Endodermal cell (in vitro differentiated cells): ENCODE results near the gene CSNK2A1. TPM values are rescaled to one million over a fixed set of nuclear protein-coding genes. Genes with fewer than 3 reads are reported as not detected.

Experiments used
- DNase-seq: peaks from one replicate; pipeline ENCODE4 v3.0.0-alpha.2; 2017
- H3K27ac ChIP-seq: 2 replicates; pipeline ENCODE4 v1.5.1; 2013; ENCODE audit warnings: mild to moderate bottlenecking, low read depth, low read length, moderate library complexity
- H3K27me3 ChIP-seq: 2 replicates; pipeline ENCODE4 v1.6.1; 2013; ENCODE audit warnings: mild to moderate bottlenecking, low read length, moderate library complexity; ENCODE audit not compliant: insufficient read depth, control insufficient read depth, poor library complexity, severe bottlenecking
- H3K36me3 ChIP-seq: 2 replicates; pipeline ENCODE4 v1.7.0; 2013; ENCODE audit warnings: mild to moderate bottlenecking, low read length, moderate library complexity; ENCODE audit not compliant: control insufficient read depth, insufficient read depth
- H3K4me1 ChIP-seq: one replicate; pipeline ENCODE4 v1.7.0; 2013; ENCODE audit warnings: low read length; ENCODE audit not compliant: control insufficient read depth, insufficient read depth
- H3K4me3 ChIP-seq: 2 replicates; pipeline ENCODE4 v1.5.1; 2013; ENCODE audit warnings: mild to moderate bottlenecking, low read length, moderate library complexity
- H3K9ac ChIP-seq: 2 replicates; pipeline ENCODE4 v1.6.1; 2013; ENCODE audit warnings: mild to moderate bottlenecking, low read length, moderate library complexity; ENCODE audit not compliant: poor library complexity, severe bottlenecking; ENCODE audit errors: extremely low read depth
- H3K9me3 ChIP-seq: 2 replicates; pipeline ENCODE4 v1.6.1; 2013; ENCODE audit warnings: mild to moderate bottlenecking, low read length, moderate library complexity; ENCODE audit not compliant: control insufficient read depth
- H3K27ac Mint-ChIP-seq: 2 replicates; pipeline ENCODE4 v1.8.0; 2020; ENCODE audit warnings: mixed read lengths
- H3K27me3 Mint-ChIP-seq: 2 replicates; pipeline ENCODE4 v1.8.0; 2021; ENCODE audit warnings: mild to moderate bottlenecking, mixed read lengths; ENCODE audit not compliant: insufficient read depth
- H3K36me3 Mint-ChIP-seq: 2 replicates; pipeline ENCODE4 v1.8.0; 2020; ENCODE audit warnings: low read depth, mixed read lengths
- H3K4me1 Mint-ChIP-seq: 2 replicates; pipeline ENCODE4 v1.8.0; 2020; ENCODE audit warnings: mixed read lengths
- H3K4me3 Mint-ChIP-seq: 2 replicates; pipeline ENCODE4 v1.8.0; 2020; ENCODE audit warnings: mild to moderate bottlenecking, moderate library complexity, mixed read lengths
- H3K9me3 Mint-ChIP-seq: 2 replicates; pipeline ENCODE4 v1.8.0; 2020; ENCODE audit warnings: mild to moderate bottlenecking, mixed read lengths
- CTCF ChIP-seq: fragments of 200-600 bp; sonication (generic); conservative IDR thresholded peaks from 2 replicates; pipeline ENCODE4 v1.5.0; 2021; ENCODE audit warnings: antibody characterized with exemption, mild to moderate bottlenecking
- WGBS, 2 experiments: methylation state at CpG; one replicate each; pipeline versions ENCODE4 v1.1.5 to v1.1.7; 2013; ENCODE audit warnings: missing lambda C conversion rate in 2 of 2, mixed read lengths in 1 of 2; ENCODE audit not compliant: insufficient coverage in 1 of 2, insufficient read length in 1 of 2; 5-methylcytosine and 5-hydroxymethylcytosine counted together
- total RNA-seq, 2 donors: library from RNA; stranded (reverse); fragmentation: NEBNext Ultra II Directional in 1 of 2; extraction: Animal tissue kit (Norgen Biotek cat#: 25700) in 1 of 2; gene quantifications; 2 replicates in 1 of 2; 3 replicates in 1 of 2; pipeline ENCODE4 v1.2.1, GENCODE V29; 2021

The CSNK2A1 gene
- total RNA-seq, 2 donors from 2014 or later = 202 to 239 TPM

DNA sequence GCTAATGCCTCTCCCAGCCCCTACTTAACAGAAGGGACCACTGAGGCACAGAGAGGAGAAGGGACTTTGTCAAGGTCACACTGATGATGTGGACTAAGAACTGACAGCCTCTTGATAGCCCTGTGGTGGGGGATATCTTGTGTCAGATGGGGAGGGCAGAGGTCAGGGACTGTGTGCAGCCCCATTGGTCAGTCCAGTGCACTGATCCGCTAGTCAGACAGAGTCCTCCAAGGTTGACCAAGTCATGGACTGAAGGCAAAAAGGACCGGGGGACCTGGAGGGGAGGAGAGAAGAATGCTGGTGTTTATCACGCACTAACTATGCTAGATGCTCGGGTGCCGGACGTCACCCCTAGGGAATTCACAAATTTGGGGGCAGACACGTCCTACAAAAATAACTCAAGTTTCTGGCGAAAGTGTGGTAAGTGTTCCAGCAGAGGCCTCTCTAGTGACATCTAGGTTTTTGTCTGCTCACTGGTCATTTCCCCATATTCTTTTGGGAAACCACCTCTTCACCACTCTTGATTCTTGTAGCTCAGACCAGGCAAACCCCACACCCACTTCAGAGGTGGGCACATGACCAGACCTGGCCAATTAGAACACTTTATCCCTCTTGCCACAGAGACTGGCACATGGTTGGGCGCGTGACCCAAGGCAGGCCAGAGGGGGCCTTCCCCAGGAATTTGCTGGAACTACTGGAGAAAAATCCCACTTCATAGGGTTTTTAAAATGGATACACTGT, 45.5 kb upstream of the CSNK2A1 start:
- no peaks in the 10 kb centered on the region for H3K27me3 ChIP-seq
- no peak overlapping the region for H3K9ac ChIP-seq
- no peaks in the 10 kb centered on the region for H3K4me1 Mint-ChIP-seq
- DNase-seq = peak; percentile 72
- H3K9me3 Mint-ChIP-seq = no peaks in the 10 kb centered on the region
- H3K27ac Mint-ChIP-seq = no peak overlapping the region
- WGBS, 2 experiments = 96 to 97% methylated on average over 8 to 10 of the region's 10 CpGs
- no peak overlapping the region for H3K4me3 ChIP-seq
- H3K9me3 ChIP-seq = no peaks in the 10 kb centered on the region
- no peaks in the 10 kb centered on the region for H3K36me3 Mint-ChIP-seq
- H3K27me3 Mint-ChIP-seq = peaks cover 7% of the 10 kb centered on the region
- peak; percentile 11 for TF ChIP-seq CTCF
- no peak overlapping the region for H3K27ac ChIP-seq
- no peaks in the 10 kb centered on the region for H3K36me3 ChIP-seq
- H3K4me3 Mint-ChIP-seq = no peak overlapping the region
- no peaks in the 10 kb centered on the region for H3K4me1 ChIP-seq

GRCh38 chr20:588476-588875, 44.9 kb upstream of the CSNK2A1 start:
- no peak overlapping the region for H3K9ac ChIP-seq

GRCh38 chr20:584971-585301, 41.3 kb upstream of the CSNK2A1 start:
- Histone ChIP-seq H3K9me3 (no peaks in the 10 kb centered on the region), H3K4me1 (no peaks in the 10 kb centered on the region), H3K27me3 (no peaks in the 10 kb centered on the region), H3K9ac (no peak overlapping the region), H3K4me3 (no peak overlapping the region), H3K36me3 (no peaks in the 10 kb centered on the region), H3K27ac (no peak overlapping the region)
- no peak overlapping the region for H3K27ac Mint-ChIP-seq
- no peak overlapping the region for H3K4me3 Mint-ChIP-seq
- no peak for TF ChIP-seq CTCF
- 81 to 92% methylated on average over 6 to 7 of the region's 7 CpGs for WGBS, 2 experiments
- peaks cover 1% of the 10 kb centered on the region for H3K27me3 Mint-ChIP-seq
- DNase-seq = no peak
- no peaks in the 10 kb centered on the region for H3K36me3 Mint-ChIP-seq
- H3K9me3 Mint-ChIP-seq = no peaks in the 10 kb centered on the region
- H3K4me1 Mint-ChIP-seq = peaks cover 5% of the 10 kb centered on the region

More at GRCh38 chr20:588476-588875, 44.9 kb upstream of the CSNK2A1 start:
- no peaks in the 10 kb centered on the region for H3K4me1 Mint-ChIP-seq
- H3K4me3 Mint-ChIP-seq = no peak overlapping the region
- H3K36me3 ChIP-seq = no peaks in the 10 kb centered on the region
- H3K27ac ChIP-seq = no peak overlapping the region
- no peaks in the 10 kb centered on the region for H3K4me1 ChIP-seq
- H3K9me3 ChIP-seq = no peaks in the 10 kb centered on the region
- H3K27ac Mint-ChIP-seq = no peak overlapping the region
- H3K27me3 Mint-ChIP-seq = peaks cover 7% of the 10 kb centered on the region
- no peaks in the 10 kb centered on the region for H3K27me3 ChIP-seq
- no peaks in the 10 kb centered on the region for H3K9me3 Mint-ChIP-seq
- DNase-seq = no peak
- TF ChIP-seq CTCF = no peak
- H3K4me3 ChIP-seq = no peak overlapping the region
- 67% methylated on average over 1 of the region's 3 CpGs; no CpG with 5 or more reads in 1 of the 2 experiments for WGBS, 2 experiments
- H3K36me3 Mint-ChIP-seq = no peaks in the 10 kb centered on the region
